ENCODE results near the gene TMEM108. TPM values are rescaled to one million over a fixed set of nuclear protein-coding genes. Genes with fewer than 3 reads are reported as not detected.

Gene TMEM108
- total and polyA plus RNA-seq, 2 experiments from 2014 or later: 7.4 to 15.3 TPM

DNA sequence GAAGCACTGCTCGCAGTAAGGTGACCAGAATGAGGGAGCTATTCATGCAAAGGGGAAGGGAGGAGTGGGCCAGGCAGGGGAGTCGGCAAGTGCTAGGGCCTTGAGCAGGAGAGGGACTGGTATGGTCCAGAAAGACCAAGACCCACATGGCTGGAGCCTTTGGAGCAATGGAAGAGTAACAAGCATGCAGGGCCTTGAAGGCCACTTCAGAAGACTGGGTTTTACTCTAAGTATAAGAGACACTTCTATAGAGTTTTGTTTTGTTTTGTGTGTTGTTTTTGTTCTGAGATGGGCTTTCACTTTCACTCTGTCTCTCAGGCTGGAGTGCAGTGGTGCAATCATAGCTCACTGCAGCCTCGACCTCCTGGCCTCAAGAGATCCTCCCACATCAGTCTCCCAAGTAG, 403.7 kb downstream of the TMEM108 start (continued):
- TF ChIP-seq, protein P1, sequence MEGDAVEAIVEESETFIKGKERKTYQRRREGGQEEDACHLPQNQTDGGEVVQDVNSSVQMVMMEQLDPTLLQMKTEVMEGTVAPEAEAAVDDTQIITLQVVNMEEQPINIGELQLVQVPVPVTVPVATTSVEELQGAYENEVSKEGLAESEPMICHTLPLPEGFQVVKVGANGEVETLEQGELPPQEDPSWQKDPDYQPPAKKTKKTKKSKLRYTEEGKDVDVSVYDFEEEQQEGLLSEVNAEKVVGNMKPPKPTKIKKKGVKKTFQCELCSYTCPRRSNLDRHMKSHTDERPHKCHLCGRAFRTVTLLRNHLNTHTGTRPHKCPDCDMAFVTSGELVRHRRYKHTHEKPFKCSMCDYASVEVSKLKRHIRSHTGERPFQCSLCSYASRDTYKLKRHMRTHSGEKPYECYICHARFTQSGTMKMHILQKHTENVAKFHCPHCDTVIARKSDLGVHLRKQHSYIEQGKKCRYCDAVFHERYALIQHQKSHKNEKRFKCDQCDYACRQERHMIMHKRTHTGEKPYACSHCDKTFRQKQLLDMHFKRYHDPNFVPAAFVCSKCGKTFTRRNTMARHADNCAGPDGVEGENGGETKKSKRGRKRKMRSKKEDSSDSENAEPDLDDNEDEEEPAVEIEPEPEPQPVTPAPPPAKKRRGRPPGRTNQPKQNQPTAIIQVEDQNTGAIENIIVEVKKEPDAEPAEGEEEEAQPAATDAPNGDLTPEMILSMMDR (conservative IDR thresholded peaks at IDR 0.05; ENCODE audit: low read depth in 2 of 2): no peak
- TF ChIP-seq ETS1 (IDR thresholded peaks at IDR 0.05) (no peak), STAT1 (IDR thresholded peaks at IDR 0.05; ENCODE audit: unreplicated experiment) (no peak)

GRCh38 chr3:133442518-133442917, 404.3 kb downstream of the TMEM108 start:
- H3K36me3 ChIP-seq (ENCODE audit: insufficient read depth): no peaks in the 10 kb centered on the region
- TF ChIP-seq, protein P1 (conservative IDR thresholded peaks at IDR 0.05; ENCODE audit: low read depth in 2 of 2): no peak
- no peak for TF ChIP-seq POLR2AphosphoS5 (IDR thresholded peaks at IDR 0.05; ENCODE audit: low read depth)
- TF ChIP-seq, protein P2, sequence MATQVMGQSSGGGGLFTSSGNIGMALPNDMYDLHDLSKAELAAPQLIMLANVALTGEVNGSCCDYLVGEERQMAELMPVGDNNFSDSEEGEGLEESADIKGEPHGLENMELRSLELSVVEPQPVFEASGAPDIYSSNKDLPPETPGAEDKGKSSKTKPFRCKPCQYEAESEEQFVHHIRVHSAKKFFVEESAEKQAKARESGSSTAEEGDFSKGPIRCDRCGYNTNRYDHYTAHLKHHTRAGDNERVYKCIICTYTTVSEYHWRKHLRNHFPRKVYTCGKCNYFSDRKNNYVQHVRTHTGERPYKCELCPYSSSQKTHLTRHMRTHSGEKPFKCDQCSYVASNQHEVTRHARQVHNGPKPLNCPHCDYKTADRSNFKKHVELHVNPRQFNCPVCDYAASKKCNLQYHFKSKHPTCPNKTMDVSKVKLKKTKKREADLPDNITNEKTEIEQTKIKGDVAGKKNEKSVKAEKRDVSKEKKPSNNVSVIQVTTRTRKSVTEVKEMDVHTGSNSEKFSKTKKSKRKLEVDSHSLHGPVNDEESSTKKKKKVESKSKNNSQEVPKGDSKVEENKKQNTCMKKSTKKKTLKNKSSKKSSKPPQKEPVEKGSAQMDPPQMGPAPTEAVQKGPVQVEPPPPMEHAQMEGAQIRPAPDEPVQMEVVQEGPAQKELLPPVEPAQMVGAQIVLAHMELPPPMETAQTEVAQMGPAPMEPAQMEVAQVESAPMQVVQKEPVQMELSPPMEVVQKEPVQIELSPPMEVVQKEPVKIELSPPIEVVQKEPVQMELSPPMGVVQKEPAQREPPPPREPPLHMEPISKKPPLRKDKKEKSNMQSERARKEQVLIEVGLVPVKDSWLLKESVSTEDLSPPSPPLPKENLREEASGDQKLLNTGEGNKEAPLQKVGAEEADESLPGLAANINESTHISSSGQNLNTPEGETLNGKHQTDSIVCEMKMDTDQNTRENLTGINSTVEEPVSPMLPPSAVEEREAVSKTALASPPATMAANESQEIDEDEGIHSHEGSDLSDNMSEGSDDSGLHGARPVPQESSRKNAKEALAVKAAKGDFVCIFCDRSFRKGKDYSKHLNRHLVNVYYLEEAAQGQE (IDR thresholded peaks at IDR 0.05; ENCODE audit: unreplicated experiment): no peak
- TF ChIP-seq STAT1 (IDR thresholded peaks at IDR 0.05; ENCODE audit: unreplicated experiment): no peak
- TF ChIP-seq ZNF462 (CRISPR knock-in tag; IDR thresholded peaks at IDR 0.05): no peak
- no peak for TF ChIP-seq CREB1 (CRISPR knock-in tag; IDR thresholded peaks at IDR 0.05; ENCODE audit: low read depth)
- TF ChIP-seq NANOG (IDR thresholded peaks at IDR 0.05; ENCODE audit: borderline replicate concordance): no peak
- TF ChIP-seq EZH2phosphoT487 (IDR thresholded peaks at IDR 0.05; ENCODE audit: unreplicated experiment): no peak
- TF ChIP-seq JUNB (IDR thresholded peaks at IDR 0.05; ENCODE audit: unreplicated experiment): no peak

More at GRCh38 chr3:133442518-133442917, 404.3 kb downstream of the TMEM108 start:
- Mint-ChIP-seq H3K27me3 (ENCODE audit: insufficient read depth, low read depth, poor library complexity) (peaks cover 1% of the 10 kb centered on the region), H3K4me3 (no peak overlapping the region), H3K27ac (no peak overlapping the region), H3K36me3 (ENCODE audit: low read depth) (no peaks in the 10 kb centered on the region), H3K9me3 (peaks cover 4% of the 10 kb centered on the region; the same call in 2 of the 3 replicates), H3K4me1 (no peaks in the 10 kb centered on the region)
- Histone ChIP-seq H2AFZ (no peak overlapping the region; the same call in 1 of the 2 replicates), H3K27ac (ENCODE audit: low read depth) (no peak overlapping the region), H4K20me1 (replicated peaks; ENCODE audit: insufficient read depth) (no peaks in the 10 kb centered on the region), H3K9me2 (ENCODE audit: insufficient read depth) (no peaks in the 10 kb centered on the region), H3K79me2 (replicated peaks; ENCODE audit: insufficient read depth) (no peaks in the 10 kb centered on the region), H3F3A (replicated peaks; ENCODE audit: low read depth) (no peaks in the 10 kb centered on the region), H3K4me3 (no peak overlapping the region), H3K4me1 (ENCODE audit: insufficient read depth) (no peaks in the 10 kb centered on the region), H3K27me3 (ENCODE audit: insufficient read depth) (no peaks in the 10 kb centered on the region), H3K4me2 (no peak overlapping the region)
- no peak for ATAC-seq
- DNase-seq (ENCODE audit: low spot score): no peak
